GM21619 (cell line): Measurements from ENCODE around the gene NKX2-2.
"Not testable (repeated sequence)": the region's sequence is repeated elsewhere in the genome, so short reads cannot be mapped to it uniquely, and the experiment has no call there.

Experiments used
- ATAC-seq: cut with Tn5 transposase; IDR thresholded peaks from one replicate; pipeline ENCODE4 v1.9.1; 2021; ENCODE audit not compliant: unreplicated experiment

NKX2-2 gene

GRCh38 chr20:21509597-21510371, 4.1 kb downstream of the NKX2-2 start:
- no peak for ATAC-seq

GRCh38 chr20:21509079-21509596, 4.7 kb downstream of the NKX2-2 start:
- ATAC-seq: no peak

- no peak for ATAC-seq
These were observed 5.4 kb downstream of the NKX2-2 start for GRCh38 chr20:21508230-21509078.

- ATAC-seq: no peak
These were observed 6.2 kb downstream of the NKX2-2 start for GRCh38 chr20:21507400-21508229.

- no peak for ATAC-seq
These were observed 7.9 kb downstream of the NKX2-2 start for GRCh38 chr20:21505810-21506530.

- ATAC-seq: no peak
These were observed 8.6 kb downstream of the NKX2-2 start for GRCh38 chr20:21505161-21505809.

GRCh38 chr20:21504323-21504722, 9.5 kb downstream of the NKX2-2 start:
- ATAC-seq: no peak

GRCh38 chr20:21503345-21503744, 10.5 kb downstream of the NKX2-2 start:
- ATAC-seq: peak; percentile 84

GRCh38 chr20:21501184-21501583, 12.7 kb downstream of the NKX2-2 start:
- ATAC-seq: no peak

GRCh38 chr20:21500599-21500998, 13.3 kb downstream of the NKX2-2 start:
- ATAC-seq: no peak

- no peak for ATAC-seq
These were observed 14.2 kb downstream of the NKX2-2 start for GRCh38 chr20:21499641-21500040.

GRCh38 chr20:21498635-21499034, 15.2 kb downstream of the NKX2-2 start:
- no peak for ATAC-seq

- no peak for ATAC-seq
These were observed 15.7 kb downstream of the NKX2-2 start for GRCh38 chr20:21498195-21498594.

- no peak for ATAC-seq
These were observed 17.4 kb downstream of the NKX2-2 start for GRCh38 chr20:21496452-21496851.

- ATAC-seq: no peak
These were observed 20.8 kb downstream of the NKX2-2 start for GRCh38 chr20:21493049-21493448.

GRCh38 chr20:21490105-21490504, 23.8 kb downstream of the NKX2-2 start:
- no peak for ATAC-seq

GRCh38 chr20:21480144-21480543, 33.7 kb downstream of the NKX2-2 start:
- not testable (repeated sequence) for ATAC-seq

- ATAC-seq: no peak
These were observed 48.1 kb downstream of the NKX2-2 start for GRCh38 chr20:21465799-21466198.

GRCh38 chr20:21464916-21465315, 48.9 kb downstream of the NKX2-2 start:
- ATAC-seq: no peak
